ENCODE data around the gene AKR1B1.

GRCh38 chr7:134504660-134505164, 45.8 kb upstream of the AKR1B1 start:
- TF ChIP-seq CTCF (IDR thresholded peaks at IDR 0.05; ENCODE audit: low read length) = no peak
- TF ChIP-seq EZH2 (IDR thresholded peaks at IDR 0.05; ENCODE audit: borderline replicate concordance, low read length) = no peak
